ENCODE data around the gene CNN2.

GRCh38 chr19:1066748-1067340, 40.4 kb downstream of the CNN2 start, which contains the start of gene ARHGAP45:
- TF ChIP-seq CTCF (IDR thresholded peaks at IDR 0.05) (no peak), POLR2A (IDR thresholded peaks at IDR 0.05) (no peak)

All from thyroid gland (tissue), 4 donors.